Neural progenitor cell (in vitro differentiated cells): ENCODE measurements around the gene MEIS2. TPM values are rescaled to one million over a fixed set of nuclear protein-coding genes. Genes with fewer than 3 reads are reported as not detected.

Source experiments
- DNase-seq: peaks from one replicate; pipeline ENCODE4 v3.0.0-alpha.2; 2016; ENCODE audit warnings: low spot score
- H2AFZ ChIP-seq: fragments of 200-600 bp; sonication (generic); replicated peaks from 2 replicates; pipeline ENCODE4 v1.6.1; 2016; ENCODE audit warnings: antibody characterized with exemption
- H3F3A ChIP-seq: fragments of 200-600 bp; sonication (generic); 2 replicates; pipeline ENCODE4 v1.6.1; 2016; ENCODE audit warnings: antibody characterized with exemption, low read depth
- H3K27ac ChIP-seq: fragments of 200-600 bp; sonication (generic); 2 replicates; pipeline ENCODE4 v1.5.1; 2016; ENCODE audit warnings: mild to moderate bottlenecking
- H3K27me3 ChIP-seq: fragments of 200-600 bp; sonication (generic); 2 replicates; pipeline ENCODE4 v1.6.1; 2016; ENCODE audit warnings: mild to moderate bottlenecking, moderate library complexity
- H3K36me3 ChIP-seq: fragments of 200-600 bp; sonication (generic); 2 replicates; pipeline ENCODE4 v1.5.1; 2016
- H3K4me1 ChIP-seq: fragments of 200-600 bp; sonication (generic); 2 replicates; pipeline ENCODE4 v1.6.1; 2016; ENCODE audit warnings: mixed run types
- H3K4me2 ChIP-seq: fragments of 200-600 bp; sonication (generic); 2 replicates; pipeline ENCODE4 v1.6.1; 2016
- H3K4me3 ChIP-seq: fragments of 200-600 bp; sonication (generic); 2 replicates; pipeline ENCODE4 v1.5.1; 2016
- H3K79me2 ChIP-seq: fragments of 200-600 bp; sonication (generic); 2 replicates; pipeline ENCODE4 v1.6.1; 2016; ENCODE audit warnings: low read depth
- H3K9ac ChIP-seq: fragments of 200-600 bp; sonication (generic); 2 replicates; pipeline ENCODE4 v1.6.1; 2016
- H3K9me3 ChIP-seq: fragments of 200-600 bp; sonication (generic); 2 replicates; pipeline ENCODE4 v1.5.1; 2016; ENCODE audit warnings: low read depth
- H4K20me1 ChIP-seq: fragments of 200-600 bp; sonication (generic); 2 replicates; pipeline ENCODE4 v1.6.1; 2016; ENCODE audit warnings: low read depth
- H3K27ac Mint-ChIP-seq: 3 replicates; pipeline ENCODE4 v1.8.0; 2021; ENCODE audit warnings: mixed read lengths
- H3K27me3 Mint-ChIP-seq: 2 replicates; pipeline ENCODE4 v1.8.0; 2022; ENCODE audit warnings: low read depth, mild to moderate bottlenecking, inconsistent platforms, moderate library complexity, mixed read lengths; ENCODE audit not compliant: insufficient read depth
- H3K36me3 Mint-ChIP-seq: 3 replicates; pipeline ENCODE4 v1.8.0; 2021; ENCODE audit warnings: mixed read lengths
- H3K4me1 Mint-ChIP-seq: 3 replicates; pipeline ENCODE4 v1.8.0; 2021; ENCODE audit warnings: mixed read lengths
- H3K4me3 Mint-ChIP-seq: 3 replicates; pipeline ENCODE4 v1.8.0; 2021; ENCODE audit warnings: mild to moderate bottlenecking, moderate library complexity, mixed read lengths
- H3K9me3 Mint-ChIP-seq: 3 replicates; pipeline ENCODE4 v1.8.0; 2020; ENCODE audit warnings: mixed read lengths
- EZH2 ChIP-seq: fragments of 200-600 bp; sonication (generic); IDR thresholded peaks from 2 replicates; pipeline ENCODE4 v1.6.1; 2017; ENCODE audit warnings: antibody characterized with exemption, mild to moderate bottlenecking, moderate library complexity
- EZH2phosphoT487 ChIP-seq: fragments of 200-600 bp; sonication (generic); IDR thresholded peaks from 2 replicates; pipeline ENCODE4 v1.6.1; 2017; ENCODE audit warnings: antibody characterized with exemption
- total RNA-seq: library from RNA; depleted of rRNA; stranded (reverse); fragments of >200 nt; gene quantifications from 2 replicates; pipeline ENCODE4 v1.2.3, GENCODE V29; 2015; ENCODE audit warnings: low replicate concordance
- TF ChIP-seq, protein P1 (sequence below): fragments of 200-600 bp; sonication (generic); IDR thresholded peaks from 2 replicates; pipeline ENCODE4 v1.5.1; 2017; ENCODE audit warnings: antibody characterized with exemption, mild to moderate bottlenecking

Gene MEIS2
- total RNA-seq, 1 donor from 2014 or later, result 18.3 TPM

DNA sequence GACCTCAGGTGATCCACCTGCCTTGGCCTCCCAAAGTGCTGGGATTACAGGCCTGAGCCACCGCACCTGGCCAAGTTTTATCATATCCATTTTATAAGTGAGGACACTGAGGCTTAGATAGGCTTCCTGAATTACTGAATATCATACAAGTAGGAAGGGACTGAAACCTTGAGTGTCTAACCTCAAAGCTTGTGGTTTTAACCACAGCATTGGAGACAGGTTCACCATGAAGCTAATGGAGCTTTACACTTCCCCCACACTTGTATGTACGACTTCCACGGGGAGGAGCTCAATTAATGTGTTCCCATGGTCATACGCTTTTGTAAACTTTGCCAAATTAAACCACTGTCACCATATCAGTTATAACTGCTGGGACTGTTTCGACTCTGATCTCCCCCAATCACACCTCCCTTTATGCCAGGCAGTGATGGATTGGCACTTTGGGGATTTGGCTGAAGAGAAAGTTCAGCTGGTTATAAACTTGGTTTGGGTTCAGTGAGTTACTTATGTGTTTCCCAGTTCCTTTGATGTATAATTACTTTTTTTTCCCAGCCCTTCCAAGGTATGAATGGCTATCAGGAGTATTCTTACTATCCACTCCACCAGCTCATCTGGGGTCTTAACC, 38.4 kb upstream of the MEIS2 start:
- no peak overlapping the region for H3K4me2 ChIP-seq
- Mint-ChIP-seq H3K9me3 (no peaks in the 10 kb centered on the region), H3K27ac (no peak overlapping the region), H3K36me3 (no peaks in the 10 kb centered on the region), H3K27me3 (peaks cover 6% of the 10 kb centered on the region), H3K4me1 (no peaks in the 10 kb centered on the region), H3K4me3 (no peak overlapping the region)
- no peaks in the 10 kb centered on the region for H3F3A ChIP-seq
- no peaks in the 10 kb centered on the region for H3K27me3 ChIP-seq
- no peak for DNase-seq
- H3K9ac ChIP-seq, result no peak overlapping the region
- peaks cover 8% of the 10 kb centered on the region for H3K4me1 ChIP-seq
- no peaks in the 10 kb centered on the region for H3K9me3 ChIP-seq
- H2AFZ ChIP-seq, result no peak overlapping the region
- no peaks in the 10 kb centered on the region for H3K79me2 ChIP-seq
- H4K20me1 ChIP-seq, result no peaks in the 10 kb centered on the region
- TF ChIP-seq, protein P1, sequence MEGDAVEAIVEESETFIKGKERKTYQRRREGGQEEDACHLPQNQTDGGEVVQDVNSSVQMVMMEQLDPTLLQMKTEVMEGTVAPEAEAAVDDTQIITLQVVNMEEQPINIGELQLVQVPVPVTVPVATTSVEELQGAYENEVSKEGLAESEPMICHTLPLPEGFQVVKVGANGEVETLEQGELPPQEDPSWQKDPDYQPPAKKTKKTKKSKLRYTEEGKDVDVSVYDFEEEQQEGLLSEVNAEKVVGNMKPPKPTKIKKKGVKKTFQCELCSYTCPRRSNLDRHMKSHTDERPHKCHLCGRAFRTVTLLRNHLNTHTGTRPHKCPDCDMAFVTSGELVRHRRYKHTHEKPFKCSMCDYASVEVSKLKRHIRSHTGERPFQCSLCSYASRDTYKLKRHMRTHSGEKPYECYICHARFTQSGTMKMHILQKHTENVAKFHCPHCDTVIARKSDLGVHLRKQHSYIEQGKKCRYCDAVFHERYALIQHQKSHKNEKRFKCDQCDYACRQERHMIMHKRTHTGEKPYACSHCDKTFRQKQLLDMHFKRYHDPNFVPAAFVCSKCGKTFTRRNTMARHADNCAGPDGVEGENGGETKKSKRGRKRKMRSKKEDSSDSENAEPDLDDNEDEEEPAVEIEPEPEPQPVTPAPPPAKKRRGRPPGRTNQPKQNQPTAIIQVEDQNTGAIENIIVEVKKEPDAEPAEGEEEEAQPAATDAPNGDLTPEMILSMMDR, result no peak
- TF ChIP-seq EZH2phosphoT487 (no peak), EZH2 (no peak)
- no peaks in the 10 kb centered on the region for H3K36me3 ChIP-seq
- no peak overlapping the region for H3K4me3 ChIP-seq
- no peak overlapping the region for H3K27ac ChIP-seq

DNA sequence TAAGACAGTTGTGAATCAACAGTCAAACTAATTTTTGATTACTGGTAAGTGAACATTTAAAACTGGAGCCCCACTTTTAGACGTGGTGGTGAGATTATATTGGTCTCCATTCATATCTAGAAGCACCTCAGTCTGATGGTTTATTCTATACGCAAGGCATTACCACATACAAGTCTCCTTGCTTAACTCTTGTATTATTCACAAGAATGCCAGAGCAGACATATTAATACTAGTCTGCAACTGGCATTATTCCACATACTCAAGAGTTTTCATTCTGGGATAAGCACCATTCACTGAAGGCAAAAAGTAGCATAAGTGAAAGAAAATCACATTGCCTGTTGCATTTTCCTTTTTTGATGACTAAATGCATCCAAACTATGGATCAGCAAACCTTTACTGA, 36.9 kb upstream of the MEIS2 start:
- H3K27ac Mint-ChIP-seq, result no peak overlapping the region
- Histone ChIP-seq H3K4me2 (no peak overlapping the region), H3F3A (no peaks in the 10 kb centered on the region), H4K20me1 (no peaks in the 10 kb centered on the region), H3K4me1 (peaks cover 8% of the 10 kb centered on the region), H3K27me3 (no peaks in the 10 kb centered on the region), H2AFZ (no peak overlapping the region), H3K4me3 (no peak overlapping the region), H3K9me3 (no peaks in the 10 kb centered on the region), H3K79me2 (no peaks in the 10 kb centered on the region), H3K27ac (no peak overlapping the region), H3K36me3 (no peaks in the 10 kb centered on the region), H3K9ac (no peak overlapping the region)
- no peak overlapping the region for H3K4me3 Mint-ChIP-seq
- TF ChIP-seq EZH2phosphoT487, result no peak
- no peak for TF ChIP-seq EZH2
- TF ChIP-seq, protein P1, result no peak
- no peaks in the 10 kb centered on the region for H3K36me3 Mint-ChIP-seq
- no peak for DNase-seq
- H3K27me3 Mint-ChIP-seq, result peaks cover 4% of the 10 kb centered on the region
- H3K4me1 Mint-ChIP-seq, result no peaks in the 10 kb centered on the region
- H3K9me3 Mint-ChIP-seq, result no peaks in the 10 kb centered on the region

DNA sequence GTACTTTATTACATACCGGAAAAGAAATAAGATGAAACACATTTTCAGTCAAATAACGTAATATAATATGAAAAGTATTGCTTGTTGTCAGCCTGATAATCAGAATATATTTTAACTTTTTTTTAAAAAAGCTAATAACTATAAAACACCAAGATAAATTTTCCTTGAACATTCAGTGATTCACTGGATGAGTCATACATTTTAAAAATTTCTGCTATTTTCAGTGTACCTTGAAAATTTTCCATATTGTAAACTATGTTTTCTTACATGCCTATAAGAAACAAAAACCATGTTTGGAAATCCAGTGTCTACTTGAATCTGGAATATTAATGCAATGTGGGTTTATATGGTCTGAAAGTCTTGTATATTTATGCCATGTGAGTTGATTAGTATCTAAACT, 36.3 kb upstream of the MEIS2 start:
- Histone ChIP-seq H3K4me2 (no peak overlapping the region), H3K9me3 (no peaks in the 10 kb centered on the region), H3K9ac (no peak overlapping the region), H3K79me2 (no peaks in the 10 kb centered on the region), H4K20me1 (no peaks in the 10 kb centered on the region), H3K4me3 (no peak overlapping the region), H3K27ac (no peak overlapping the region), H2AFZ (no peak overlapping the region), H3K27me3 (no peaks in the 10 kb centered on the region), H3K4me1 (peaks cover 14% of the 10 kb centered on the region), H3K36me3 (no peaks in the 10 kb centered on the region), H3F3A (no peaks in the 10 kb centered on the region)
- H3K9me3 Mint-ChIP-seq, result no peaks in the 10 kb centered on the region
- no peak for DNase-seq
- no peaks in the 10 kb centered on the region for H3K4me1 Mint-ChIP-seq
- H3K27ac Mint-ChIP-seq, result no peak overlapping the region
- no peak for TF ChIP-seq EZH2
- no peak for TF ChIP-seq EZH2phosphoT487
- TF ChIP-seq, protein P1, result no peak
- peaks cover 4% of the 10 kb centered on the region for H3K27me3 Mint-ChIP-seq
- H3K4me3 Mint-ChIP-seq, result no peak overlapping the region
- H3K36me3 Mint-ChIP-seq, result no peaks in the 10 kb centered on the region
